ENCODE results near the gene TFF1.
A peak's percentile ranks its signal among the peaks of the same experiment; 100 is the strongest.

Gene TFF1

DNA sequence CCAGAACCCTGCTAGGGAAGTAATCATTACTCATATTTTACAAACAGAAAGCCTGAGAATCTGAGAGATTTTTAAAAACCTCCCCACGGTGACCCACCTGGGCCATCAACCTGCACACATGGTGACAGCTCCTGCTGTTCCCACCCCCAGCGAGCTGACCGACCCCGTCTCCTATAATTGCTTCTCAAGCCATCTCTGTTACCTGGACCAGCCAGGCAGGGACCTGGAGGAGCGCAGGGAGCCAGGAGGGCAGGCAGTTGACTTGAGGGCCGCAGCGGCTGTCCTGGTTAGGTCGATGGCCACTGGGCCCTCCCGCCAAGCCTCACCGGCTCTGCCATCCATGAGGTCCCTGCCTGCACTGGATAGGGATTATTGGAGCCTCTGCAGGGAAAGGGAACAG lies 23.2 kb downstream of the TFF1 start:
- peaks cover under 1% of the 10 kb centered on the region for H3K4me1 ChIP-seq (ENCODE audit: control insufficient read depth, insufficient read depth, low read length)
- H3K9me3 ChIP-seq (ENCODE audit: control insufficient read depth in 2 of 2, low read length in 2 of 2) = no peaks in the 10 kb centered on the region
- no peaks in the 10 kb centered on the region for H3K36me3 ChIP-seq (ENCODE audit: control insufficient read depth in 2 of 2, insufficient read depth in 2 of 2, low read length in 2 of 2)
- H3K27me3 ChIP-seq (ENCODE audit: control insufficient read depth in 1 of 2, insufficient read depth in 2 of 2, low read length in 2 of 2) = peaks cover 0 to 6% of the 10 kb centered on the region in 2 donors
- H3K4me3 ChIP-seq (ENCODE audit: low read length in 2 of 2) = no peak overlapping the region
- no peak overlapping the region for H3K27ac ChIP-seq (ENCODE audit: low read length)
- no peak overlapping the region for H3K9ac ChIP-seq (ENCODE audit: low read length in 2 of 2)

DNA sequence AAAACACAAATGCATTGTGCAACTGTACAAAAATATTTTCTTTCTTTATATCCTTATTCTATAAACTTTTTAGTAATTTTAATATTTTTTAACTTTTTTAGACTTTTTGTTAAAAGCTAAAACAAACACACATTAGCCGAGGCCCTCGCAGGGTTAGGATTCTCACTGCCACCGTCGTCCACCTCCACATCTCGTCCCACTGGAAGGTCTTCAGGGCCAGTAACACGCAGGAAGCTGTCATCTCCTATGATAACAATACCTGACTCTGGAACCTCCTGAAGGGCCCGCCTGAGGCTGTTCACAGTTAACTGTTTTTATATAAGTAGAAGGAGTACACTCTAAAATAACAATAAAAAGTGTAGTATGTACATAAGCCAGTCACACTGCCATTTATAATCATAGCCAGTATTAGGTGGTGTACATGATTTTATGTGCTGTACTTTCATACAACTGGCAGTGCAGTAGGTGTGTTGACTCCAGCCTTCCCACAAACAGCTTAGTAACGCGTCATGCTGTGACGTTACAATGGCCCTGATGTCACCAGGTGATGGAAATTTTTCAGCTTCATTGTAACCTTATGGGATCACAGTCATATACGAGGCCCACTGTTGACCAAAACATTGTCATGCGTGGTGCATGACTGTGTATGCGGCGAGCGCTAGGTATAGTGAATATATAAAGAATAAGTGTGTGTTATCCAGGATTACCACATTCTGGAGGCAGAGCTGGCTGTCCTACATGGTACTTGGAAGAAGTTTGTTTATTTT lies 24.4 kb downstream of the TFF1 start:
- no peak overlapping the region for H3K27ac ChIP-seq (ENCODE audit: low read length)
- H3K9me3 ChIP-seq (ENCODE audit: control insufficient read depth in 2 of 2, low read length in 2 of 2) = no peaks in the 10 kb centered on the region
- H3K4me1 ChIP-seq (ENCODE audit: control insufficient read depth, insufficient read depth, low read length) = peaks cover 3% of the 10 kb centered on the region
- H3K9ac ChIP-seq (ENCODE audit: low read length in 2 of 2) = no peak overlapping the region
- H3K27me3 ChIP-seq (ENCODE audit: control insufficient read depth in 1 of 2, insufficient read depth in 2 of 2, low read length in 2 of 2) = no peaks in the 10 kb centered on the region
- no peak overlapping the region for H3K4me3 ChIP-seq (ENCODE audit: low read length in 2 of 2)
- H3K36me3 ChIP-seq (ENCODE audit: control insufficient read depth in 2 of 2, insufficient read depth in 2 of 2, low read length in 2 of 2) = no peaks in the 10 kb centered on the region

DNA sequence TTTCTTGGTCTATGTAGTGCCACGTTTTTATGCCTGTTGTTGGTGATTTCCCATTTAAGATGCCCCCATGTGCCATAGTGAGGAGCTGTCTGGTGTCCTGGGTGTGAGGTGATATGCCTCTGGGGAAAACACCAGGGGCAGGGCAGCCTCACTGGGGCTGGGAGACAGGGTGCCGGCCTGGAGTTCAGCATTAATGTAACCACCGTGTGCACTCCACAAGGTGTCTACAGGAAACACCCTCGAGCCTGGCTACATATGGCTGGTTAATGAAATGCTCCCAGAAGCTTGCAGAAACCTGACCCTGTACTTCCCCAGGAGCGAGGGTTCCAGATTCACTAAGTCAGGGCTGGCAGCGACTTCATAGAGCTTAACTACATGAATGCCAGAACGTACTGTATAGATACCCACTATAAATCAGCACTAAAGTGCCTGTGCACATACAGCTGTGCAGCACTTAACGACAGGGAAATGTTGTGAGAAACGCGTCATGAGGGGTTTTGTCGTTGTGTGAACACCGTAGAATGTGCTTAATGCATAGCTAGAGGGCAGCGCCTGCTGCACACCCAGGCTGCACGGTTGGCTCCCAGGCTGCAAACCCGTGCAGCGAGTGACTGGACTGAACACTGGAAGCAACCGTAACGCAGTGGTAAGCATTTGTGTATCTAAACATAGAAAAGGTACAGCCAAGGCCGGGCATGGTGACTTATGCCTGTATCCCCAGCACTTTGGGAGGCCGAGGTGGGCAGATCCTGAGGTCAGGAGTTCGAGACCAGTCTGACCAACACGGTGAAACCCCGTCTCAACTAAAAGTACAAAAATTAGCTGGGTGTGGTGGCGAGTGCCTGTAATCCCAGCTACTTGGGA lies 25.9 kb downstream of the TFF1 start:
- Histone ChIP-seq H3K9ac (ENCODE audit: low read length in 2 of 2) (no peak overlapping the region), H3K4me1 (ENCODE audit: control insufficient read depth, insufficient read depth, low read length) (peaks cover 3% of the 10 kb centered on the region), H3K9me3 (ENCODE audit: control insufficient read depth in 2 of 2, low read length in 2 of 2) (no peaks in the 10 kb centered on the region), H3K27ac (ENCODE audit: low read length) (no peak overlapping the region), H3K4me3 (ENCODE audit: low read length in 2 of 2) (no peak overlapping the region), H3K27me3 (ENCODE audit: control insufficient read depth in 1 of 2, insufficient read depth in 2 of 2, low read length in 2 of 2) (peaks cover 0 to 2% of the 10 kb centered on the region in 2 donors), H3K36me3 (ENCODE audit: control insufficient read depth in 2 of 2, insufficient read depth in 2 of 2, low read length in 2 of 2) (no peaks in the 10 kb centered on the region)

DNA sequence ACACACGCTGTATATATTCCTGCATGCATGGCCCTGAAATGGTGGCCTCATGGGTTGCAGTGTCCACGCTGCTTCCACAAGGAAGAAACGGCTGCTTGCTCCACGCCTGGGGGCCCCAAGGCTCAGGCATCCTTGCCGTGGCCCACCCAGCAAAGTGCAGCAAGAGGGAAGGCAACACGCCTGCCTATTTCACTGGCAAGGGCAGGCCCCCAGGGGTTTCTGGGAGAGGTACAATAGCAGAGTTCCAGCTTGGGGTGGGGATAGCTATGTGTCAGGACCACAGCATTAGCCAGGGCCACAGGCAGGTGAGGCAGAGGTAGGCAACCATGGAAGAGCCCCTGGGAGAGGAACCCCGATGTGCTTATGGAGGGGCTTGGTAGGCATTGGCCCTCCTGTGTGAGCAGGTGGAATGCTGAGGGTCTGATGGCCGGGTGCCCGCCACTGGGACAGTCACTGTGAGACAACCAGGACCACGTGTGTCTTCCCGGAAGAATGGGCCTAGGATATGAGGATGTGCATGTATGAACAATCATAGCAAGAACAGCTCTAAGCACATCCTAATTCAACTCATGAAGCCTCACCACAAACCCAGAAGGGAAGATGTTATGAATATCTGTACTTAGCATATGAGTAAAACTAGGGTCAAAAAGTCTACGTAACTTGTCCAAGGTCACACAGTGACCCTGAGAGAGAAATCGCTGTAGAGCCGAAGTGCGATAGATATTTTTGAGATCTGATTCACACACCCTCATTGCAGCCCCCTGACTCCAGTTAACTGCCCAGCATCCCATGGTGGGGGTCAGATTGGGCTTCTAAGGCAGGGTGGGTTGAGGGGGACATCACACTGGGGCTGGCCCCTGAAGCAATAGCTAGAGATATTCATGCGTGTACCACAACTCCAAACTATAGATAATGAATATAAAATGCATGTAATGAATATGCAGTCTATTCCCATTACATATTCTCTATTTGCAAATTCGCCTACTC lies 27.3 kb downstream of the TFF1 start:
- no peak overlapping the region for H3K27ac ChIP-seq (ENCODE audit: low read length)
- peaks cover 0 to 2% of the 10 kb centered on the region in 2 donors for H3K27me3 ChIP-seq (ENCODE audit: control insufficient read depth in 1 of 2, insufficient read depth in 2 of 2, low read length in 2 of 2)
- peaks cover 3% of the 10 kb centered on the region for H3K4me1 ChIP-seq (ENCODE audit: control insufficient read depth, insufficient read depth, low read length)
- H3K36me3 ChIP-seq (ENCODE audit: control insufficient read depth in 2 of 2, insufficient read depth in 2 of 2, low read length in 2 of 2) = no peaks in the 10 kb centered on the region
- H3K4me3 ChIP-seq (ENCODE audit: low read length in 2 of 2) = no peak overlapping the region
- H3K9ac ChIP-seq (ENCODE audit: low read length in 2 of 2) = no peak overlapping the region
- H3K9me3 ChIP-seq (ENCODE audit: control insufficient read depth in 2 of 2, low read length in 2 of 2) = no peaks in the 10 kb centered on the region

DNA sequence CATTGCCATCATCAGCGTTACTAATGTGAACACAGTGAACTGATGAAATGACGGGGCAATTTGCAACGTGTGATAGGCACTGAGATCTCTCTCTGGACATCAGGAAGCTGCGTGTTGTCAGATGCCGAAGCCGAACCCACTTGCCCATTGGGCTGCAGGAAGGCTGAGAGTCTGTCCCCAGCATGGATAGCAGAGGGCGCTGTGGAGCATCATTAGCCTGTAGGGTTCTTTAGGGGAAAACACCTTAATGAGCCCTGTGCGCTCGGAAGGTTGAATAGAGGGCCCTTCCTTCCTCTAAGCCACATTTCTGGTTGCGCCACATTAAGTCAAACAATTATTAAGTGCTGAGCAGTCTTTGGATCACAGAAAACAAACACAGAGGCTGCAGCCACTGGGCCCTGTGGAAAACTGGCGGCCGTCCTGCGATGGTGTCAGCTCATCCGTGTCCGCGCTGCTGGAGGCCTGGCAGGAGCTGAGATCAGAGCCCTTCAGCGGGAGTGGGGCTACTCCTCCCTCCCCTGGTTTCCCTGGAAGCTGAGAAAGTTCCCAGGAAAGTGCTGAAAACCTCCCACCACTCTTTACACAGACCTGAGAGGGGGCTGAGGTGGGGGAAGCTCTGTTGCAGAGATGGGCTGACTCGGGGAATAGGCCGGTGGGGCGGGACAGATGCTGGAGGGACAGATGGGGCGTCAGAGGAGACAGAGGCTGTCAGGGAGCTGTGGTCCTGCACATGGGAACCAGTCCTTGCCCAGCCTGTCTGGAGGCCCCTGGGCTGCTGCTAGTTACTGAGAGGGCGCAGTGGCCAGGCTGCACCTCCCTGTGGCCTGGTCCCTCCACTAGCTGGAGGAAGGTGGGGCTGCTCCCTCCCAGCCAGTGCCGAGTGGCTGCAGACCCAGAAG lies 28.3 kb downstream of the TFF1 start:
- Histone ChIP-seq H3K4me1 (ENCODE audit: control insufficient read depth, insufficient read depth, low read length) (peaks cover 3% of the 10 kb centered on the region), H3K36me3 (ENCODE audit: control insufficient read depth in 2 of 2, insufficient read depth in 2 of 2, low read length in 2 of 2) (no peaks in the 10 kb centered on the region), H3K9me3 (ENCODE audit: control insufficient read depth in 2 of 2, low read length in 2 of 2) (no peaks in the 10 kb centered on the region), H3K27me3 (ENCODE audit: control insufficient read depth in 1 of 2, insufficient read depth in 2 of 2, low read length in 2 of 2) (peaks cover 0 to 2% of the 10 kb centered on the region in 2 donors), H3K4me3 (ENCODE audit: low read length in 2 of 2) (peak overlapping the region in 1 of 2 donors; percentile 22), H3K9ac (ENCODE audit: low read length in 2 of 2) (no peak overlapping the region), H3K27ac (ENCODE audit: low read length) (no peak overlapping the region)

DNA sequence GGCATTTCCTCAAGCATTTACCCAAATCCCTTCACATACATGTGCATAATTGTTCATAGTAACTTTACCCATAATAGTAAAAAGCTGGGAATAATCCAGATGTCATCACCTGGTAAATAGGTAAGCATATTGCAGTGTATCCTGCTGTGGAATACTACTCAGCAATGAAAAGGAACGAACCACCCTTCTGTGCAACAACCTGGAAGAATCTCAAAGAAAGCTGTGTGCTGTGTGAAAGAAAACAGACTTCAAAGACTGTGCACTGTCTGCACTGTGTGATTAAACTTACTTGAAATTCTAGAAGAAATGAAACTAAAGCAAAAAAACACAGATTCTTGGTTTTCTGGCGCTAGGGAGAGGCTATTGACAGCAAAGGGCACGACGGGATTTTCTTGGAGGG lies 29.1 kb downstream of the TFF1 start:
- no peak overlapping the region for H3K4me3 ChIP-seq (ENCODE audit: low read length in 2 of 2)
- no peak overlapping the region for H3K9ac ChIP-seq (ENCODE audit: low read length in 2 of 2)
- H3K27ac ChIP-seq (ENCODE audit: low read length) = no peak overlapping the region
- H3K36me3 ChIP-seq (ENCODE audit: control insufficient read depth in 2 of 2, insufficient read depth in 2 of 2, low read length in 2 of 2) = no peaks in the 10 kb centered on the region
- H3K9me3 ChIP-seq (ENCODE audit: control insufficient read depth in 2 of 2, low read length in 2 of 2) = peaks cover 0 to under 1% of the 10 kb centered on the region in 2 donors
- peaks cover 0 to 6% of the 10 kb centered on the region in 2 donors for H3K27me3 ChIP-seq (ENCODE audit: control insufficient read depth in 1 of 2, insufficient read depth in 2 of 2, low read length in 2 of 2)
- H3K4me1 ChIP-seq (ENCODE audit: control insufficient read depth, insufficient read depth, low read length) = peaks cover 3% of the 10 kb centered on the region

DNA sequence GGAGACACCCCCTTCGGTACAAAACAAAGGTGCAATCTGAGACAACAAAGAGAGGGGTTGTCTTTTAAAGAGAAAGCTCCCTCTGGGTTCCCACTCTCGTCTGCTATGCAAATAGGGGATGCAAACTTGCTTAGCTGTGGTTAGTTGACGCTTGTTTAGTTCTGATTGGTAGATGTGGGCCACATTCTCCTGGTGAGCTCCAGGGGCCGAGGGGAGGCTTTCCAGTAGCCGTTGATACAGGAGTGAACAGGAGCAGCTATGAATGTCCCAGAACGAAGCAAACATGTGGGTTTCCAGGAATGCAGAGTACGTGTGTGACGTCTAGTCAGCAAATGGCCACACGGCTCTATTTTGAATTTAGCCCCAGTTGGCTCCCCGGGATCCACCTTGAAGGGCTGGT lies 30.3 kb downstream of the TFF1 start:
- Histone ChIP-seq H3K27me3 (ENCODE audit: control insufficient read depth in 1 of 2, insufficient read depth in 2 of 2, low read length in 2 of 2) (peaks cover 0 to 6% of the 10 kb centered on the region in 2 donors), H3K36me3 (ENCODE audit: control insufficient read depth in 2 of 2, insufficient read depth in 2 of 2, low read length in 2 of 2) (no peaks in the 10 kb centered on the region), H3K9ac (ENCODE audit: low read length in 2 of 2) (no peak overlapping the region), H3K27ac (ENCODE audit: low read length) (no peak overlapping the region), H3K4me1 (ENCODE audit: control insufficient read depth, insufficient read depth, low read length) (peaks cover 3% of the 10 kb centered on the region), H3K4me3 (ENCODE audit: low read length in 2 of 2) (no peak overlapping the region), H3K9me3 (ENCODE audit: control insufficient read depth in 2 of 2, low read length in 2 of 2) (peaks cover 7 to 8% of the 10 kb centered on the region in 2 donors)

DNA sequence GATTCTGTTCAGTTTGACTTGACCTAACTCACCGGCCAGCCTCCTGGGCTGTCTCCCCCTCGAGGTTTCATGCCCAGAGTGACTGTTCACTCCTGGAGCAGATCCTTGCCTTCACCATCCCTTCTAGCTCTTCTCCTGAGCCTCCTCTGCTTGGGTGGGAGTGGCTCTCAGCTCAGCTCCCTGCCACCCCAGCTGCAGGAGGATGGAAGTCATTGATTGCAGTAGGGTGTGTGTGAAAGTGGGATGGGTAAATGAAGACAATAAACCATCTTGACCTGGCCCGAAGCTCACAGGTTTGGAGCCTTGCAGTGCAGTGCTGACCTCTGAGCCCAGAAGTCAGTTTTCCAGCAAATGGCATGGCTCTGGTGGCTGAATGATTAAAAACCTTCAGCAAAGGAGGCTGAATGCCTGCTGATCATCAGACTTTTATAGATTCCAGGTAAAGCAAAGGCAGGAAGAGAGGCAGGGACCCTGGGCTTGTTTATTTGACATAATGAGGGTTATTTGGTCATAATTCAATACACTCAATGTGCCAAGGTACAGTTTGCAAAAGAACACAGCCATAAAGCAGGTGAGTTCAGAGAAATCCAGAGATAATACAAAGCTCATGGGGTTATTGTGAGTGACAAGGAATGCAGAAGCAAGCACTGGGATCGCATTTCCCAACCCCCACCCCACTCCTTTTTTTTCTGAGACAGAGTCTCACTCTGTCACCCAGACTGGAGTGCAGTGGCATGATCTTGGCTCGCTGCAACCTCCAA lies 33.6 kb downstream of the TFF1 start:
- no peak overlapping the region for H3K9ac ChIP-seq (ENCODE audit: low read length in 2 of 2)
- H3K36me3 ChIP-seq (ENCODE audit: control insufficient read depth in 2 of 2, insufficient read depth in 2 of 2, low read length in 2 of 2) = no peaks in the 10 kb centered on the region
- H3K4me3 ChIP-seq (ENCODE audit: low read length in 2 of 2) = no peak overlapping the region
- peaks cover 0 to 6% of the 10 kb centered on the region in 2 donors for H3K27me3 ChIP-seq (ENCODE audit: control insufficient read depth in 1 of 2, insufficient read depth in 2 of 2, low read length in 2 of 2)
- no peaks in the 10 kb centered on the region for H3K4me1 ChIP-seq (ENCODE audit: control insufficient read depth, insufficient read depth, low read length)
- no peak overlapping the region for H3K27ac ChIP-seq (ENCODE audit: low read length)
- peaks cover 8 to 9% of the 10 kb centered on the region in 2 donors for H3K9me3 ChIP-seq (ENCODE audit: control insufficient read depth in 2 of 2, low read length in 2 of 2)

DNA sequence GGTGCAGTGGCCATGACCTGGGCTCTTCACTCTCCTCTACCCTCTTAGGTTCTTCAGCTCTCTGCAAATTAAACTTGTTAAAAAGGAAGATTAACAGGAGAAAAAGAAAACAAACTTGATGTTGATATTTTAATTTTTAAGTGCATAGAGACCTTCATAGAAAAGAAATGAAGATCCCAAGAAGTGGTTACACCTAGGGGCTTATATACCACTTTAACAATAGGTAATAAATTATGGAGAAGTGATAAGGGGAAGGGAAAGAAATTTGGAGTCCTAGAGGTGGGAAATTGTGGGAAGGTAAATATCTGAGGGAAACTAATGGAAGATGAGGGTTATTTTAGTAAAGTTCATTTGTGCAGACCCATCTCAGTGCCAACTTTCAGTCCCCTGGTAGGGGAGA lies 34.7 kb downstream of the TFF1 start:
- no peak overlapping the region for H3K9ac ChIP-seq (ENCODE audit: low read length in 2 of 2)
- no peaks in the 10 kb centered on the region for H3K4me1 ChIP-seq (ENCODE audit: control insufficient read depth, insufficient read depth, low read length)
- H3K36me3 ChIP-seq (ENCODE audit: control insufficient read depth in 2 of 2, insufficient read depth in 2 of 2, low read length in 2 of 2) = no peaks in the 10 kb centered on the region
- H3K9me3 ChIP-seq (ENCODE audit: control insufficient read depth in 2 of 2, low read length in 2 of 2) = peaks cover 8 to 9% of the 10 kb centered on the region in 2 donors
- peaks cover 0 to 6% of the 10 kb centered on the region in 2 donors for H3K27me3 ChIP-seq (ENCODE audit: control insufficient read depth in 1 of 2, insufficient read depth in 2 of 2, low read length in 2 of 2)
- no peak overlapping the region for H3K4me3 ChIP-seq (ENCODE audit: low read length in 2 of 2)
- no peak overlapping the region for H3K27ac ChIP-seq (ENCODE audit: low read length)
